ENCODE results near the gene AGPS. TPM values are rescaled to one million over a fixed set of nuclear protein-coding genes. Genes with fewer than 3 reads are reported as not detected.

The AGPS gene
- total RNA-seq, 2 donors from 2014 or later = 17.5 to 21.7 TPM

GRCh38 chr2:177393203-177393755 lies 706 bp downstream of the AGPS start:
- Histone ChIP-seq H3K36me3 (no peaks in the 10 kb centered on the region), H3K27ac (peak overlapping the region in 1 of 2 donors; percentile 57), H3K4me1 (ENCODE audit: control insufficient read depth in 1 of 2, low read depth in 2 of 2) (peaks cover 6 to 30% of the 10 kb centered on the region in 2 donors), H3K4me3 (peak overlapping the region; percentile 95), H3K27me3 (replicated peaks; ENCODE audit: insufficient read depth) (no peaks in the 10 kb centered on the region), H3K9me3 (no peaks in the 10 kb centered on the region)
- no peak for ATAC-seq (ENCODE audit: insufficient number of reproducible peaks, low FRiP score, low read depth)
- TF ChIP-seq CTCF (IDR thresholded peaks at IDR 0.05) = no peak
- DNase-seq (ENCODE audit: low spot score) = no peak

GRCh38 chr2:177393824-177394593 lies 1.4 kb downstream of the AGPS start:
- no peak for TF ChIP-seq CTCF (IDR thresholded peaks at IDR 0.05)
- H3K4me1 ChIP-seq (ENCODE audit: control insufficient read depth in 1 of 2, low read depth in 2 of 2) = peaks cover 6 to 30% of the 10 kb centered on the region in 2 donors
- H3K9me3 ChIP-seq = no peaks in the 10 kb centered on the region
- no peak overlapping the region for H3K27ac ChIP-seq
- H3K27me3 ChIP-seq (replicated peaks; ENCODE audit: insufficient read depth) = no peaks in the 10 kb centered on the region
- DNase-seq (ENCODE audit: low spot score) = no peak
- no peak for ATAC-seq (ENCODE audit: insufficient number of reproducible peaks, low FRiP score, low read depth)
- H3K36me3 ChIP-seq = no peaks in the 10 kb centered on the region
- H3K4me3 ChIP-seq = peak overlapping the region; percentile 95

- DNase-seq (ENCODE audit: low spot score) = no peak
- H3K4me1 ChIP-seq (ENCODE audit: control insufficient read depth in 1 of 2, low read depth in 2 of 2) = peaks cover 6 to 30% of the 10 kb centered on the region in 2 donors
- TF ChIP-seq CTCF (IDR thresholded peaks at IDR 0.05) = no peak
Measured at GRCh38 chr2:177394594-177394973, 2.0 kb downstream of the AGPS start.

GRCh38 chr2:177395351-177396065 lies 2.9 kb downstream of the AGPS start:
- Histone ChIP-seq H3K27ac (no peak overlapping the region), H3K9me3 (no peaks in the 10 kb centered on the region), H3K27me3 (replicated peaks; ENCODE audit: insufficient read depth) (no peaks in the 10 kb centered on the region), H3K4me3 (no peak overlapping the region), H3K4me1 (ENCODE audit: control insufficient read depth in 1 of 2, low read depth in 2 of 2) (peaks cover 6 to 30% of the 10 kb centered on the region in 2 donors), H3K36me3 (no peaks in the 10 kb centered on the region)
- ATAC-seq (ENCODE audit: insufficient number of reproducible peaks, low FRiP score, low read depth) (no peak), DNase-seq (ENCODE audit: low spot score) (no peak)
- TF ChIP-seq CTCF (IDR thresholded peaks at IDR 0.05) = no peak

More at GRCh38 chr2:177394594-177394973, 2.0 kb downstream of the AGPS start:
- Histone ChIP-seq H3K27ac (no peak overlapping the region), H3K9me3 (no peaks in the 10 kb centered on the region), H3K36me3 (no peaks in the 10 kb centered on the region), H3K4me3 (no peak overlapping the region), H3K27me3 (replicated peaks; ENCODE audit: insufficient read depth) (no peaks in the 10 kb centered on the region)
- no peak for ATAC-seq (ENCODE audit: insufficient number of reproducible peaks, low FRiP score, low read depth)
